ENCODE data around the gene LRRC39.

- no peak for TF ChIP-seq CTCF (IDR thresholded peaks at IDR 0.05)
- TF ChIP-seq EP300 (IDR thresholded peaks at IDR 0.05), result no peak
These were observed 5.3 kb upstream of the LRRC39 start for GRCh38 chr1:100183370-100183769.
